PC-3 (cell line): ENCODE data around the gene PARD6A. TPM values are rescaled to one million over a fixed set of nuclear protein-coding genes. Genes with fewer than 3 reads are reported as not detected.
A peak's percentile ranks its signal among the peaks of the same experiment; 100 is the strongest.
"Not testable (repeated sequence)": the region's sequence is repeated elsewhere in the genome, so short reads cannot be mapped to it uniquely, and the experiment has no call there.

Source experiments
- ATAC-seq: fragments of 200-7000 bp; cut with Tn5 transposase; 2 replicates; pipeline ENCODE4 v1.9.1; 2020; ENCODE audit warnings: mild to moderate bottlenecking, moderate library complexity
- BruUV-seq: library from RNA; stranded (reverse); fragments of 400-500 nt; replicated peaks from 2 replicates; lab custom pipeline; 2021; lab: Mats Ljungman, UMichigan
- CTCF ChIA-PET: fragments of 300-600 bp; sonication (Branson Sonifier 250); formaldehyde crosslinking; loops from one replicate; lab custom pipeline; 2022; ENCODE audit warnings: antibody characterized with exemption; lab: Charles Lee
- POLR2A ChIA-PET: fragments of 300-600 bp; sonication (Branson Sonifier 250); formaldehyde crosslinking; loops from one replicate; lab custom pipeline; 2022; ENCODE audit warnings: antibody characterized with exemption; ENCODE audit not compliant: unreplicated experiment; lab: Charles Lee
- DNase-seq: peaks from one replicate; pipeline ENCODE4 v3.0.0-alpha.2; 2015
- H2AFZ ChIP-seq: fragments of 300-600 bp; sonication (generic); 2 replicates; pipeline ENCODE4 v1.6.0; 2016; ENCODE audit warnings: antibody characterized with exemption, low read length
- H3F3A ChIP-seq: fragments of 300-600 bp; sonication (generic); one replicate; pipeline ENCODE4 v1.6.0; 2017; ENCODE audit warnings: antibody characterized with exemption, low read length, control low read depth, mild to moderate bottlenecking; ENCODE audit not compliant: unreplicated experiment
- H3K27ac ChIP-seq: fragments of 300-600 bp; sonication (generic); 2 replicates; pipeline ENCODE4 v1.5.1; 2016; ENCODE audit warnings: mild to moderate bottlenecking, low read length
- H3K27me3 ChIP-seq: fragments of 300-600 bp; sonication (generic); 2 replicates; pipeline ENCODE4 v1.6.1; 2016; ENCODE audit warnings: low read length, mixed read lengths
- H3K36me3 ChIP-seq: fragments of 300-600 bp; sonication (generic); 2 replicates; pipeline ENCODE4 v1.6.1; 2016; ENCODE audit warnings: low read depth, mixed run types, low read length, mixed read lengths
- H3K4me1 ChIP-seq: fragments of 300-600 bp; sonication (generic); 2 replicates; pipeline ENCODE4 v1.5.1; 2016; ENCODE audit warnings: low read length; ENCODE audit not compliant: insufficient read depth
- H3K4me2 ChIP-seq: fragments of 300-600 bp; sonication (generic); 2 replicates; pipeline ENCODE4 v1.6.0; 2016; ENCODE audit warnings: low read length
- H3K4me3 ChIP-seq: fragments of 300-600 bp; sonication (generic); 2 replicates; pipeline ENCODE4 v1.5.1; 2016; ENCODE audit warnings: mild to moderate bottlenecking, low read length, mixed read lengths
- H3K79me2 ChIP-seq: fragments of 300-600 bp; sonication (generic); 2 replicates; pipeline ENCODE4 v1.6.1; 2017; ENCODE audit warnings: low read length, mixed read lengths
- H3K9ac ChIP-seq: fragments of 300-600 bp; sonication (generic); 2 replicates; pipeline ENCODE4 v1.6.0; 2016; ENCODE audit warnings: mild to moderate bottlenecking, low read length
- H3K9me2 ChIP-seq: fragments of 300-600 bp; sonication (generic); replicated peaks from 2 replicates; pipeline ENCODE4 v1.6.1; 2016; ENCODE audit warnings: mixed run types, low read length, mixed read lengths
- H3K9me3 ChIP-seq: fragments of 300-600 bp; sonication (generic); 2 replicates; pipeline ENCODE4 v1.6.1; 2016; ENCODE audit warnings: low read length, mixed read lengths
- H4K20me1 ChIP-seq: fragments of 300-600 bp; sonication (generic); 2 replicates; pipeline ENCODE4 v1.6.1; 2016; ENCODE audit warnings: low read length, mixed read lengths
- CTCF ChIP-seq: fragments of 300-600 bp; sonication (generic); conservative IDR thresholded peaks from 2 replicates; pipeline ENCODE4 v1.5.1; 2017; ENCODE audit warnings: antibody characterized with exemption, low read depth, mild to moderate bottlenecking, low read length
- EZH2 ChIP-seq: fragments of 300-600 bp; sonication (generic); IDR thresholded peaks from one replicate; pipeline ENCODE4 v1.6.1; 2017; ENCODE audit warnings: antibody characterized with exemption, mild to moderate bottlenecking, low read length; ENCODE audit not compliant: unreplicated experiment
- EZH2phosphoT487 ChIP-seq: fragments of 300-600 bp; sonication (generic); IDR thresholded peaks from 2 replicates; pipeline ENCODE4 v1.6.1; 2018; ENCODE audit warnings: mild to moderate bottlenecking, antibody characterized with exemption, low read length, borderline replicate concordance
- intact Hi-C: fragments of 100-400 bp; cut with micrococcal nuclease; formaldehyde crosslinking; loops from 2 replicates; pipeline ENCODE4 v1.9.0; 2023
- total RNA-seq: library from RNA; depleted of rRNA; stranded (reverse); fragments of >200 nt; gene quantifications from 2 replicates; pipeline ENCODE4 v1.2.3, GENCODE V29; 2014

PARD6A gene
- total RNA-seq, 1 experiment from 2014 or later, result 15.1 TPM

- TF ChIP-seq EZH2 (no peak), CTCF (no peak), EZH2phosphoT487 (no peak)
- no peaks in the 10 kb centered on the region for H4K20me1 ChIP-seq
- no peaks in the 10 kb centered on the region for H3K9me2 ChIP-seq
- no peak overlapping the region for H3K4me3 ChIP-seq
- no TSS peak for BruUV-seq
- no peaks in the 10 kb centered on the region for H3K79me2 ChIP-seq
- no peaks in the 10 kb centered on the region; the same call in 1 of the 2 replicates for H3K36me3 ChIP-seq
- ChIA-PET CTCF (no interaction called here), POLR2A (no interaction called here)
- no peak overlapping the region for H2AFZ ChIP-seq
- H3K4me2 ChIP-seq, result no peak overlapping the region
- intact Hi-C loops, result no loop called here
- DNase-seq (no peak), ATAC-seq (no peak)
- no peak overlapping the region for H3K9ac ChIP-seq
- peak overlapping the region; percentile 29 for H3K27ac ChIP-seq
- H3F3A ChIP-seq, result no peaks in the 10 kb centered on the region
- H3K9me3 ChIP-seq, result no peaks in the 10 kb centered on the region
- H3K27me3 ChIP-seq, result no peaks in the 10 kb centered on the region
- 0 out of 2 replicates have a peak, but pooled peaks cover 3% of the 10 kb centered on the region for H3K4me1 ChIP-seq
Observed at GRCh38 chr16:67685388-67686112, 24.8 kb downstream of the PARD6A start.

GRCh38 chr16:67693517-67694285 is 32.9 kb downstream of the PARD6A start:
- H3K79me2 ChIP-seq, CTCF ChIA-PET, H3K4me3 ChIP-seq, H3F3A ChIP-seq, DNase-seq, ATAC-seq, H3K9me3 ChIP-seq, POLR2A ChIA-PET, H4K20me1 ChIP-seq, H3K36me3 ChIP-seq, H3K4me2 ChIP-seq, BruUV-seq, H2AFZ ChIP-seq, H3K9me2 ChIP-seq, intact Hi-C loops, H3K9ac ChIP-seq, H3K27me3 ChIP-seq, H3K27ac ChIP-seq: not testable (repeated sequence)
- peaks cover 12% of the 10 kb centered on the region for H3K4me1 ChIP-seq

GRCh38 chr16:67694611-67695010 is 33.9 kb downstream of the PARD6A start:
- ATAC-seq (no peak), DNase-seq (no peak)
- H2AFZ ChIP-seq, result no peak overlapping the region
- CTCF ChIA-PET, result no interaction called here
- H3F3A ChIP-seq, result no peaks in the 10 kb centered on the region
- H3K27ac ChIP-seq, result no peak overlapping the region
- BruUV-seq, result no TSS peak
- POLR2A ChIA-PET, result no interaction called here
- no peaks in the 10 kb centered on the region for H4K20me1 ChIP-seq
- no peaks in the 10 kb centered on the region for H3K9me3 ChIP-seq
- no peak overlapping the region for H3K4me3 ChIP-seq
- intact Hi-C loops, result no loop called here
- no peaks in the 10 kb centered on the region for H3K9me2 ChIP-seq
- 0 out of 2 replicates have a peak, but pooled peaks cover under 1% of the 10 kb centered on the region for H3K79me2 ChIP-seq
- H3K4me1 ChIP-seq, result peaks cover 12% of the 10 kb centered on the region
- H3K4me2 ChIP-seq, result no peak overlapping the region
- no peaks in the 10 kb centered on the region for H3K27me3 ChIP-seq
- H3K9ac ChIP-seq, result no peak overlapping the region
- TF ChIP-seq CTCF (no peak), EZH2phosphoT487 (no peak), EZH2 (no peak)
- H3K36me3 ChIP-seq, result 0 out of 2 replicates have a peak, but pooled peaks cover 3% of the 10 kb centered on the region
